ENCODE results near the gene ARHGAP6. TPM values are rescaled to one million over a fixed set of nuclear protein-coding genes. Genes with fewer than 3 reads are reported as not detected.

The ARHGAP6 gene
- total RNA-seq, 1 experiment from 2014 or later: 0.10 TPM

DNA sequence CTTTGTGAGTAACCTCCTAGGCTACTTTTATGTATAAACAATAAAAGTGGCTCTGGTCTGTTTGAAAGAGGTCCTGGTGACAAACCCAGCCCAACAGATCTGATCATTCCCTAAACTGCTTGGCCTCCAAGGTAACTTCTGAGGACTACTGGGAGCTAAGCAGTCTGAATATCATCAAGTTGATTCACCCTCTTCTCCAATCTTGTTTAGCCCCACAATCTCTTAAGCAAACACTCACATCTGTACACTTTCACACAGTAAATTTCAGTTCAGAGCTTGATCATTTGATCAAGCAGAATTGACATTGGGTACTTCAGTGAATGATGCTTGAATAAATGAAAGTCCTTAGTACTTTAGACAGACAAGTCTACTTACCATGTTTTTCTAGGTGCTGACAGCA is 479.9 kb downstream of the ARHGAP6 start:
- no TSS peak for BruUV-seq (replicated peaks)
- intact Hi-C loops (cut with micrococcal nuclease): no loop called here
- POLR2A ChIA-PET: no interaction called here
- Histone ChIP-seq H3K4me3 (replicated peaks in 1 of 2; ENCODE audit: low read depth in 1 of 2, low read length in 2 of 2) (no peak overlapping the region), H3K27me3 (ENCODE audit: insufficient read depth, low read length) (no peaks in the 10 kb centered on the region), H3K79me2 (ENCODE audit: insufficient read depth, low read length) (no peaks in the 10 kb centered on the region), H3K36me3 (ENCODE audit: control insufficient read depth in 1 of 2, insufficient read depth in 2 of 2, low read length in 2 of 2) (no peaks in the 10 kb centered on the region), H3K9me3 (ENCODE audit: control insufficient read depth in 1 of 2, insufficient read depth in 1 of 2, low read depth in 1 of 2, low read length in 2 of 2) (no peaks in the 10 kb centered on the region), H3K27ac (ENCODE audit: low read depth, low read length) (no peak overlapping the region), H3K4me1 (ENCODE audit: control insufficient read depth in 1 of 2, insufficient read depth in 2 of 2, low read length in 2 of 2) (no peaks in the 10 kb centered on the region), H4K20me1 (ENCODE audit: insufficient read depth) (no peaks in the 10 kb centered on the region), H2AFZ (ENCODE audit: low read depth, low read length, poor library complexity, severe bottlenecking) (no peak overlapping the region), H3K9me2 (ENCODE audit: insufficient read depth) (no peaks in the 10 kb centered on the region), H3K4me2 (ENCODE audit: low read length) (no peak overlapping the region), H3K9ac (ENCODE audit: low read length) (no peak overlapping the region)
- RAD21 ChIA-PET (ENCODE audit: low non-redundant PET in 1 of 2, low total read pairs in 2 of 2, uncharacterized antibody in 2 of 2, unreplicated experiment in 2 of 2): no interaction called here
- DNase-seq (ENCODE audit: low read depth, low spot score): no peak
- TF ChIP-seq ZFX (IDR thresholded peaks at IDR 0.05) (no peak), SIN3A (IDR thresholded peaks at IDR 0.05; ENCODE audit: low read depth) (no peak), JUND (IDR thresholded peaks at IDR 0.05) (no peak), CBX3 (IDR thresholded peaks at IDR 0.05; ENCODE audit: low read depth) (no peak), POLR2A (IDR thresholded peaks at IDR 0.05; ENCODE audit: borderline replicate concordance, extremely low read depth, insufficient read depth, insufficient read length) (no peak), EZH2phosphoT487 (IDR thresholded peaks at IDR 0.05; ENCODE audit: borderline replicate concordance) (no peak), MAX (IDR thresholded peaks at IDR 0.05) (no peak), ZNF274 (IDR thresholded peaks at IDR 0.05; ENCODE audit: low read depth, low read length) (no peak), EGR1 (IDR thresholded peaks at IDR 0.05; ENCODE audit: low read depth) (no peak), CEBPB (IDR thresholded peaks at IDR 0.05; ENCODE audit: low read depth) (no peak), ZBTB33 (IDR thresholded peaks at IDR 0.05; ENCODE audit: extremely low read depth, insufficient replicate concordance, low read length) (no peak), YY1 (IDR thresholded peaks at IDR 0.05; ENCODE audit: extremely low read depth, insufficient replicate concordance, low read depth, low read length) (no peak), ELF1 (IDR thresholded peaks at IDR 0.05; ENCODE audit: borderline replicate concordance, low read depth) (no peak), ATF3 (IDR thresholded peaks at IDR 0.05) (no peak), POLR2AphosphoS5 (IDR thresholded peaks at IDR 0.05; ENCODE audit: low read depth, low read length) (no peak), EZH2 (IDR thresholded peaks at IDR 0.05) (no peak), TCF7L2 (IDR thresholded peaks at IDR 0.05; ENCODE audit: borderline replicate concordance, extremely low read depth, insufficient read depth, insufficient read length) (no peak)
- TF ChIP-seq, protein P1, sequence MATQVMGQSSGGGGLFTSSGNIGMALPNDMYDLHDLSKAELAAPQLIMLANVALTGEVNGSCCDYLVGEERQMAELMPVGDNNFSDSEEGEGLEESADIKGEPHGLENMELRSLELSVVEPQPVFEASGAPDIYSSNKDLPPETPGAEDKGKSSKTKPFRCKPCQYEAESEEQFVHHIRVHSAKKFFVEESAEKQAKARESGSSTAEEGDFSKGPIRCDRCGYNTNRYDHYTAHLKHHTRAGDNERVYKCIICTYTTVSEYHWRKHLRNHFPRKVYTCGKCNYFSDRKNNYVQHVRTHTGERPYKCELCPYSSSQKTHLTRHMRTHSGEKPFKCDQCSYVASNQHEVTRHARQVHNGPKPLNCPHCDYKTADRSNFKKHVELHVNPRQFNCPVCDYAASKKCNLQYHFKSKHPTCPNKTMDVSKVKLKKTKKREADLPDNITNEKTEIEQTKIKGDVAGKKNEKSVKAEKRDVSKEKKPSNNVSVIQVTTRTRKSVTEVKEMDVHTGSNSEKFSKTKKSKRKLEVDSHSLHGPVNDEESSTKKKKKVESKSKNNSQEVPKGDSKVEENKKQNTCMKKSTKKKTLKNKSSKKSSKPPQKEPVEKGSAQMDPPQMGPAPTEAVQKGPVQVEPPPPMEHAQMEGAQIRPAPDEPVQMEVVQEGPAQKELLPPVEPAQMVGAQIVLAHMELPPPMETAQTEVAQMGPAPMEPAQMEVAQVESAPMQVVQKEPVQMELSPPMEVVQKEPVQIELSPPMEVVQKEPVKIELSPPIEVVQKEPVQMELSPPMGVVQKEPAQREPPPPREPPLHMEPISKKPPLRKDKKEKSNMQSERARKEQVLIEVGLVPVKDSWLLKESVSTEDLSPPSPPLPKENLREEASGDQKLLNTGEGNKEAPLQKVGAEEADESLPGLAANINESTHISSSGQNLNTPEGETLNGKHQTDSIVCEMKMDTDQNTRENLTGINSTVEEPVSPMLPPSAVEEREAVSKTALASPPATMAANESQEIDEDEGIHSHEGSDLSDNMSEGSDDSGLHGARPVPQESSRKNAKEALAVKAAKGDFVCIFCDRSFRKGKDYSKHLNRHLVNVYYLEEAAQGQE (IDR thresholded peaks at IDR 0.05; ENCODE audit: low read depth): no peak
- TF ChIP-seq, protein P2, sequence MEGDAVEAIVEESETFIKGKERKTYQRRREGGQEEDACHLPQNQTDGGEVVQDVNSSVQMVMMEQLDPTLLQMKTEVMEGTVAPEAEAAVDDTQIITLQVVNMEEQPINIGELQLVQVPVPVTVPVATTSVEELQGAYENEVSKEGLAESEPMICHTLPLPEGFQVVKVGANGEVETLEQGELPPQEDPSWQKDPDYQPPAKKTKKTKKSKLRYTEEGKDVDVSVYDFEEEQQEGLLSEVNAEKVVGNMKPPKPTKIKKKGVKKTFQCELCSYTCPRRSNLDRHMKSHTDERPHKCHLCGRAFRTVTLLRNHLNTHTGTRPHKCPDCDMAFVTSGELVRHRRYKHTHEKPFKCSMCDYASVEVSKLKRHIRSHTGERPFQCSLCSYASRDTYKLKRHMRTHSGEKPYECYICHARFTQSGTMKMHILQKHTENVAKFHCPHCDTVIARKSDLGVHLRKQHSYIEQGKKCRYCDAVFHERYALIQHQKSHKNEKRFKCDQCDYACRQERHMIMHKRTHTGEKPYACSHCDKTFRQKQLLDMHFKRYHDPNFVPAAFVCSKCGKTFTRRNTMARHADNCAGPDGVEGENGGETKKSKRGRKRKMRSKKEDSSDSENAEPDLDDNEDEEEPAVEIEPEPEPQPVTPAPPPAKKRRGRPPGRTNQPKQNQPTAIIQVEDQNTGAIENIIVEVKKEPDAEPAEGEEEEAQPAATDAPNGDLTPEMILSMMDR (IDR thresholded peaks at IDR 0.05 in 2 of 3, conservative IDR thresholded peaks at IDR 0.05 in 1 of 3; ENCODE audit: borderline replicate concordance in 1 of 3, insufficient read depth in 1 of 3, low read depth in 2 of 3, low read length in 2 of 3): no peak
- ATAC-seq: no peak
- CTCF ChIA-PET: no interaction called here

All from HCT116 (cell line).